Natural killer cell (primary cell): ENCODE data around the gene PNMA8B. TPM values are rescaled to one million over a fixed set of nuclear protein-coding genes. Genes with fewer than 3 reads are reported as not detected.
A peak's percentile ranks its signal among the peaks of the same experiment; 100 is the strongest.

Source experiments
- ATAC-seq, 3 donors: fragments of 150-1000 bp in 2 of 3; fragments of 200-7000 bp in 1 of 3; cut with Tn5 transposase; 1 replicate in 1 of 3; 2 replicates in 2 of 3; pipeline ENCODE4 v1.10.0; 2021; ENCODE audit warnings: mild to moderate bottlenecking in 2 of 3, moderate library complexity in 2 of 3
- DNase-seq, 2 donors: peaks; one replicate each; pipeline versions ENCODE4 v3.0.0 to v3.0.0-alpha.2; 2013 to 2021; ENCODE audit warnings: mixed read lengths in 1 of 2
- H3K27ac ChIP-seq: one replicate; pipeline ENCODE4 v1.5.1; 2013; ENCODE audit warnings: mild to moderate bottlenecking, low read length
- H3K27me3 ChIP-seq: one replicate; pipeline ENCODE4 v1.6.1; 2013; ENCODE audit warnings: low read length; ENCODE audit not compliant: control insufficient read depth, insufficient read depth
- H3K36me3 ChIP-seq: one replicate; pipeline ENCODE4 v1.6.1; 2013; ENCODE audit warnings: low read length; ENCODE audit not compliant: control insufficient read depth, insufficient read depth
- H3K4me1 ChIP-seq: one replicate; pipeline ENCODE4 v1.6.1; 2013; ENCODE audit warnings: low read length; ENCODE audit not compliant: control insufficient read depth, insufficient read depth
- H3K4me3 ChIP-seq: one replicate; pipeline ENCODE4 v1.5.1; 2013; ENCODE audit warnings: low read length
- H3K9me3 ChIP-seq: one replicate; pipeline ENCODE4 v1.6.1; 2013; ENCODE audit warnings: low read length; ENCODE audit not compliant: control insufficient read depth, insufficient read depth
- H3K27ac Mint-ChIP-seq, 2 donors: one replicate each; pipeline ENCODE4 v1.8.0; 2022; ENCODE audit warnings: mild to moderate bottlenecking in 2 of 2, mixed read lengths in 2 of 2, moderate library complexity in 1 of 2
- H3K27me3 Mint-ChIP-seq, 2 donors: one replicate each; pipeline ENCODE4 v1.8.0; 2022; ENCODE audit warnings: low read depth in 2 of 2, mixed read lengths in 2 of 2
- H3K36me3 Mint-ChIP-seq: one replicate; pipeline ENCODE4 v1.8.0; 2022; ENCODE audit warnings: mixed read lengths
- H3K4me1 Mint-ChIP-seq, 2 donors: one replicate each; pipeline ENCODE4 v1.8.0; 2022; ENCODE audit warnings: mixed read lengths in 2 of 2
- H3K4me3 Mint-ChIP-seq: one replicate; pipeline ENCODE4 v1.8.0; 2022; ENCODE audit warnings: mild to moderate bottlenecking, moderate library complexity, mixed read lengths
- H3K9me3 Mint-ChIP-seq, 2 donors: one replicate each; pipeline ENCODE4 v1.8.0; 2022; ENCODE audit warnings: mixed read lengths in 2 of 2
- CTCF ChIP-seq: fragments of 200-600 bp; IDR thresholded peaks from one replicate; pipeline ENCODE4 v1.8.0; 2022; ENCODE audit warnings: antibody characterized with exemption
- WGBS: methylation state at CpG from one replicate; pipeline ENCODE4 v1.1.7; 2013; ENCODE audit warnings: missing lambda C conversion rate; ENCODE audit not compliant: insufficient coverage; 5-methylcytosine and 5-hydroxymethylcytosine counted together
- intact Hi-C: fragments of 100-400 bp; cut with micrococcal nuclease; formaldehyde crosslinking; loops from one replicate; pipeline ENCODE4 v1.14.2; 2022
- total RNA-seq, 4 donors: library from RNA; stranded (reverse); fragments of 120-200 nt in 1 of 4; gene quantifications; one replicate each; pipeline versions ENCODE4 v1.2.3 to v1.2.4, GENCODE V29; 2013 to 2022

The PNMA8B gene
- total RNA-seq, 3 donors from 2014 or later (not counting 1 experiment from before 2014, with no cell fraction given) = 0.08 to 0.09 TPM; not detected in 1

- Mint-ChIP-seq H3K4me1 (peaks cover 0 to 19% of the 10 kb centered on the region in 2 donors), H3K27ac (no peak overlapping the region), H3K36me3 (no peaks in the 10 kb centered on the region), H3K9me3 (no peaks in the 10 kb centered on the region), H3K4me3 (no peak overlapping the region), H3K27me3 (peaks cover 63 to 71% of the 10 kb centered on the region in 2 donors)
- no peaks in the 10 kb centered on the region for H3K36me3 ChIP-seq
- peaks cover 19% of the 10 kb centered on the region for H3K4me1 ChIP-seq
- 6% methylated on average over 52 of the region's 52 CpGs for WGBS
- DNase-seq (peak in 1 of 2 donors; percentile 39), ATAC-seq (no peak)
- no peak for TF ChIP-seq CTCF
- intact Hi-C loops = loop anchor here (2.0 kb wide), 1 partner anchor 87 kb away; no protein-coding TSS in a partner anchor
- no peak overlapping the region for H3K4me3 ChIP-seq
- H3K27ac ChIP-seq = no peak overlapping the region
- H3K27me3 ChIP-seq = peaks cover 60% of the 10 kb centered on the region
- no peaks in the 10 kb centered on the region for H3K9me3 ChIP-seq
Measured at GRCh38 chr19:46489445-46490272, 6.0 kb downstream of the PNMA8B start.

- no peak overlapping the region for H3K4me3 ChIP-seq
- DNase-seq (no peak), ATAC-seq (no peak)
- peaks cover 19% of the 10 kb centered on the region for H3K4me1 ChIP-seq
- peak overlapping the region; percentile 8 for H3K4me3 Mint-ChIP-seq
- no peak for TF ChIP-seq CTCF
- no peaks in the 10 kb centered on the region for H3K36me3 Mint-ChIP-seq
- H3K36me3 ChIP-seq = no peaks in the 10 kb centered on the region
- peaks cover 50% of the 10 kb centered on the region for H3K27me3 ChIP-seq
- H3K27me3 Mint-ChIP-seq = peaks cover 57 to 66% of the 10 kb centered on the region in 2 donors
- no peaks in the 10 kb centered on the region for H3K9me3 Mint-ChIP-seq
- no peak overlapping the region for H3K27ac Mint-ChIP-seq
- H3K4me1 Mint-ChIP-seq = peaks cover 0 to 9% of the 10 kb centered on the region in 2 donors
- intact Hi-C loops = loop anchor here (2.0 kb wide), 1 partner anchor 86 kb away; no protein-coding TSS in a partner anchor
- H3K9me3 ChIP-seq = no peaks in the 10 kb centered on the region
- WGBS = 27% methylated on average over 11 of the region's 11 CpGs
- H3K27ac ChIP-seq = no peak overlapping the region
Measured at GRCh38 chr19:46488551-46488950, 7.1 kb downstream of the PNMA8B start.

- Mint-ChIP-seq H3K9me3 (no peaks in the 10 kb centered on the region), H3K4me3 (no peak overlapping the region), H3K36me3 (no peaks in the 10 kb centered on the region), H3K4me1 (peaks cover 0 to 9% of the 10 kb centered on the region in 2 donors), H3K27me3 (peaks cover 62 to 63% of the 10 kb centered on the region in 2 donors), H3K27ac (no peak overlapping the region)
- no peak overlapping the region for H3K27ac ChIP-seq
- no peaks in the 10 kb centered on the region for H3K9me3 ChIP-seq
- peaks cover 19% of the 10 kb centered on the region for H3K4me1 ChIP-seq
- no peak overlapping the region for H3K4me3 ChIP-seq
- WGBS = 4% methylated on average over 38 of the region's 38 CpGs
- ATAC-seq = peak; percentile 65 to 92 (median 90)
- H3K36me3 ChIP-seq = no peaks in the 10 kb centered on the region
- intact Hi-C loops = loop anchor here (1.0 to 2.0 kb wide), 5 partner anchors 85 to 459 kb away; no protein-coding TSS in a partner anchor
- peak; percentile 73 to 83 for DNase-seq
- TF ChIP-seq CTCF = peak; percentile 85
- peaks cover 49% of the 10 kb centered on the region for H3K27me3 ChIP-seq
Measured at GRCh38 chr19:46487802-46488445, 7.7 kb downstream of the PNMA8B start.
